Caco-2 (cell line): ENCODE measurements around the gene SLC38A11. TPM values are rescaled to one million over a fixed set of nuclear protein-coding genes. Genes with fewer than 3 reads are reported as not detected.

Experiments
- BruUV-seq: library from RNA; stranded (reverse); fragments of 400-500 nt; replicated peaks from 2 replicates; lab custom pipeline; 2021; lab: Mats Ljungman, UMichigan
- CTCF ChIA-PET: fragments of 300-600 bp; sonication (Branson Sonifier 250); formaldehyde crosslinking; loops from one replicate; lab custom pipeline; 2022; ENCODE audit warnings: antibody characterized with exemption; lab: Charles Lee
- POLR2A ChIA-PET: fragments of 300-600 bp; sonication (Branson Sonifier 250); formaldehyde crosslinking; loops from one replicate; lab custom pipeline; 2022; ENCODE audit warnings: antibody characterized with exemption; lab: Charles Lee
- DNase-seq, 2 experiments: peaks; one replicate each; pipeline versions ENCODE4 v3.0.0 to v3.0.0-alpha.2; 2020 to 2022
- H3K27me3 ChIP-seq: replicated peaks from 2 replicates; pipeline ENCODE4 v1.6.0; 2011; ENCODE audit warnings: low read length; ENCODE audit not compliant: control insufficient read depth, insufficient read depth
- H3K36me3 ChIP-seq: 2 replicates; pipeline ENCODE4 v1.5.1; 2011; ENCODE audit warnings: low read length; ENCODE audit not compliant: control insufficient read depth, insufficient read depth
- H3K4me1 ChIP-seq: fragments of 250-450 bp; sonication (Bioruptor Pico); 2 replicates; pipeline ENCODE4 v1.5.1; 2020; ENCODE audit warnings: mild to moderate bottlenecking
- H3K4me3 ChIP-seq: 2 replicates; pipeline ENCODE4 v1.5.1; 2011; ENCODE audit warnings: low read depth, mild to moderate bottlenecking, control low read depth, low read length
- H3K9me3 ChIP-seq: fragments of 250-450 bp; sonication (Bioruptor Pico); 2 replicates; pipeline ENCODE4 v1.5.1; 2020; ENCODE audit warnings: mild to moderate bottlenecking, moderate library complexity
- H3K27ac Mint-ChIP-seq: one replicate; pipeline ENCODE4 v1.8.0; 2022; ENCODE audit warnings: mixed read lengths; ENCODE audit not compliant: unreplicated experiment
- H3K27me3 Mint-ChIP-seq: one replicate; pipeline ENCODE4 v1.8.0; 2022; ENCODE audit warnings: mixed read lengths; ENCODE audit not compliant: insufficient read depth, unreplicated experiment
- H3K36me3 Mint-ChIP-seq: one replicate; pipeline ENCODE4 v1.8.0; 2022; ENCODE audit warnings: mild to moderate bottlenecking, mixed read lengths; ENCODE audit not compliant: insufficient read depth, unreplicated experiment
- H3K4me1 Mint-ChIP-seq: one replicate; pipeline ENCODE4 v1.8.0; 2022; ENCODE audit warnings: low read depth, mixed read lengths; ENCODE audit not compliant: unreplicated experiment
- H3K4me3 Mint-ChIP-seq: one replicate; pipeline ENCODE4 v1.8.0; 2022; ENCODE audit warnings: mild to moderate bottlenecking, moderate library complexity, mixed read lengths; ENCODE audit not compliant: unreplicated experiment
- H3K9me3 Mint-ChIP-seq: one replicate; pipeline ENCODE4 v1.8.0; 2022; ENCODE audit warnings: mixed read lengths; ENCODE audit not compliant: unreplicated experiment
- CTCF ChIP-seq, 2 experiments: fragments of 200-600 bp in 1 of 2; IDR thresholded peaks; 1 replicate in 1 of 2; 2 replicates in 1 of 2; pipeline versions ENCODE4 v1.5.1 to v1.8.0; 2011 to 2022; ENCODE audit warnings: antibody characterized with exemption in 1 of 2, control low read depth in 1 of 2, inconsistent platforms in 1 of 2, low read depth in 1 of 2, low read length in 1 of 2, mild to moderate bottlenecking in 1 of 2, moderate library complexity in 1 of 2; ENCODE audit not compliant: insufficient read depth in 1 of 2, severe bottlenecking in 1 of 2, unreplicated experiment in 1 of 2
- intact Hi-C: fragments of 100-400 bp; cut with micrococcal nuclease; formaldehyde crosslinking; loops from one replicate; pipeline ENCODE4 v1.10.0; 2022; ENCODE audit not compliant: unreplicated experiment
- total RNA-seq: library from RNA; stranded (reverse); gene quantifications from 2 replicates; pipeline ENCODE4 v1.2.3, GENCODE V29; 2022

Gene SLC38A11
- total RNA-seq, 1 experiment from 2014 or later: 1.6 TPM

GRCh38 chr2:164913640-164914350, 41.5 kb downstream of the SLC38A11 start:
- no peak overlapping the region for H3K4me3 ChIP-seq
- peak; percentile 45 to 47 for TF ChIP-seq CTCF (IDR thresholded peaks at IDR 0.05; ENCODE audit: insufficient read depth in 1 of 2, low read depth in 1 of 2, low read length in 1 of 2, severe bottlenecking in 1 of 2, unreplicated experiment in 1 of 2)
- no TSS peak for BruUV-seq
- no peaks in the 10 kb centered on the region for H3K9me3 Mint-ChIP-seq
- no peaks in the 10 kb centered on the region for H3K36me3 ChIP-seq
- H3K27ac Mint-ChIP-seq: peak overlapping the region; percentile 92
- peaks cover 71% of the 10 kb centered on the region for H3K4me1 ChIP-seq
- H3K27me3 ChIP-seq: no peaks in the 10 kb centered on the region
- no peaks in the 10 kb centered on the region for H3K36me3 Mint-ChIP-seq
- DNase-seq: peak; percentile 66 to 78
- POLR2A ChIA-PET: interaction anchor here (1.7 kb wide), 1 partner anchor 72 kb away, joined by 14 read pairs; the partner anchor contains the start of gene COBLL1
- intact Hi-C loops: loop anchor here (1.0 to 2.0 kb wide), 6 partner anchors 31 to 293 kb away; partner anchors contain the start of gene GRB14
- peak overlapping the region; percentile 62 for H3K4me3 Mint-ChIP-seq
- no peaks in the 10 kb centered on the region for H3K9me3 ChIP-seq
- H3K27me3 Mint-ChIP-seq: no peaks in the 10 kb centered on the region
- CTCF ChIA-PET: interaction anchor here (0.6 to 1.7 kb wide), 5 partner anchors 66 to 178 kb away, joined by 3 to 20 read pairs (median 3); partner anchors contain the start of gene COBLL1
- peaks cover 36% of the 10 kb centered on the region for H3K4me1 Mint-ChIP-seq

GRCh38 chr2:164913011-164913410, 42.3 kb downstream of the SLC38A11 start:
- Mint-ChIP-seq H3K9me3 (no peaks in the 10 kb centered on the region), H3K4me3 (peak overlapping the region; percentile 62), H3K36me3 (no peaks in the 10 kb centered on the region), H3K27ac (peak overlapping the region; percentile 92), H3K27me3 (no peaks in the 10 kb centered on the region), H3K4me1 (peaks cover 35% of the 10 kb centered on the region)
- CTCF ChIA-PET: interaction anchor here (0.6 to 1.7 kb wide), 2 partner anchors 65 to 71 kb away, joined by 3 to 20 read pairs; partner anchors contain the start of gene COBLL1
- intact Hi-C loops: loop anchor here (1.0 to 2.0 kb wide), 5 partner anchors 30 to 292 kb away; partner anchors contain the start of gene GRB14
- POLR2A ChIA-PET: interaction anchor here (0.5 to 1.7 kb wide), 2 partner anchors 71 to 86 kb away, joined by 3 to 14 read pairs; partner anchors contain the start of gene COBLL1
- no peak overlapping the region for H3K4me3 ChIP-seq
- no peaks in the 10 kb centered on the region for H3K27me3 ChIP-seq
- TF ChIP-seq CTCF (IDR thresholded peaks at IDR 0.05; ENCODE audit: insufficient read depth in 1 of 2, low read depth in 1 of 2, low read length in 1 of 2, severe bottlenecking in 1 of 2, unreplicated experiment in 1 of 2): no peak
- no TSS peak for BruUV-seq
- H3K36me3 ChIP-seq: no peaks in the 10 kb centered on the region
- H3K4me1 ChIP-seq: peaks cover 76% of the 10 kb centered on the region
- H3K9me3 ChIP-seq: no peaks in the 10 kb centered on the region
- DNase-seq: no peak

GRCh38 chr2:164911832-164912231, 43.5 kb downstream of the SLC38A11 start:
- Mint-ChIP-seq H3K36me3 (no peaks in the 10 kb centered on the region), H3K27me3 (no peaks in the 10 kb centered on the region), H3K9me3 (no peaks in the 10 kb centered on the region), H3K4me3 (no peak overlapping the region), H3K4me1 (peaks cover 29% of the 10 kb centered on the region), H3K27ac (no peak overlapping the region)
- Histone ChIP-seq H3K4me3 (no peak overlapping the region), H3K36me3 (no peaks in the 10 kb centered on the region), H3K9me3 (no peaks in the 10 kb centered on the region), H3K4me1 (peaks cover 71% of the 10 kb centered on the region), H3K27me3 (no peaks in the 10 kb centered on the region)
- TF ChIP-seq CTCF (IDR thresholded peaks at IDR 0.05; ENCODE audit: insufficient read depth in 1 of 2, low read depth in 1 of 2, low read length in 1 of 2, severe bottlenecking in 1 of 2, unreplicated experiment in 1 of 2): no peak
- ChIA-PET POLR2A (no interaction called here), CTCF (interaction anchor here (0.9 kb wide), 1 partner anchor 70 kb away, joined by 3 read pairs; no protein-coding TSS in a partner anchor)
- BruUV-seq: no TSS peak
- intact Hi-C loops: loop anchor here (2.0 kb wide), 2 partner anchors 29 to 291 kb away; partner anchors contain the start of gene GRB14
- DNase-seq: peak in 1 of 2 experiments; percentile 22
